ENCODE data around the gene FKBP2. TPM values are rescaled to one million over a fixed set of nuclear protein-coding genes. Genes with fewer than 3 reads are reported as not detected.
A peak's percentile ranks its signal among the peaks of the same experiment; 100 is the strongest.

Gene FKBP2
- polyA plus RNA-seq, 1 experiment, result 76.2 TPM

GRCh38 chr11:64206457-64207255 is 34.2 kb upstream of the FKBP2 start, which contains the start of gene FERMT3:
Gene FERMT3, plus strand, starts transcription at chr11:64206721. Its CDS starts 644 bp downstream, at chr11:64207365.
- Histone ChIP-seq H3K36me3 (ENCODE audit: control insufficient read depth, insufficient read depth, low read length) (peaks cover 23% of the 10 kb centered on the region), H3K4me3 (ENCODE audit: low read depth, low read length) (no peak within 1 kb of the TSS), H3K27me3 (ENCODE audit: control insufficient read depth, insufficient read depth, low read length) (no peaks in the 10 kb centered on the region)
- no peak for DNase-seq (ENCODE audit: low read depth)
- ChIA-PET CTCF (interaction anchor here (0.9 to 16.6 kb wide), 9 partner anchors 9 to 205 kb away, joined by 3 to 229 read pairs (median 12); partner anchors contain the start of genes CATSPERZ, ESRRA, PLCB3 and PPP1R14B), POLR2A (no interaction called here)
- no peak for TF ChIP-seq CTCF (IDR thresholded peaks at IDR 0.05; ENCODE audit: insufficient read depth, low read depth, low read length)

DNA sequence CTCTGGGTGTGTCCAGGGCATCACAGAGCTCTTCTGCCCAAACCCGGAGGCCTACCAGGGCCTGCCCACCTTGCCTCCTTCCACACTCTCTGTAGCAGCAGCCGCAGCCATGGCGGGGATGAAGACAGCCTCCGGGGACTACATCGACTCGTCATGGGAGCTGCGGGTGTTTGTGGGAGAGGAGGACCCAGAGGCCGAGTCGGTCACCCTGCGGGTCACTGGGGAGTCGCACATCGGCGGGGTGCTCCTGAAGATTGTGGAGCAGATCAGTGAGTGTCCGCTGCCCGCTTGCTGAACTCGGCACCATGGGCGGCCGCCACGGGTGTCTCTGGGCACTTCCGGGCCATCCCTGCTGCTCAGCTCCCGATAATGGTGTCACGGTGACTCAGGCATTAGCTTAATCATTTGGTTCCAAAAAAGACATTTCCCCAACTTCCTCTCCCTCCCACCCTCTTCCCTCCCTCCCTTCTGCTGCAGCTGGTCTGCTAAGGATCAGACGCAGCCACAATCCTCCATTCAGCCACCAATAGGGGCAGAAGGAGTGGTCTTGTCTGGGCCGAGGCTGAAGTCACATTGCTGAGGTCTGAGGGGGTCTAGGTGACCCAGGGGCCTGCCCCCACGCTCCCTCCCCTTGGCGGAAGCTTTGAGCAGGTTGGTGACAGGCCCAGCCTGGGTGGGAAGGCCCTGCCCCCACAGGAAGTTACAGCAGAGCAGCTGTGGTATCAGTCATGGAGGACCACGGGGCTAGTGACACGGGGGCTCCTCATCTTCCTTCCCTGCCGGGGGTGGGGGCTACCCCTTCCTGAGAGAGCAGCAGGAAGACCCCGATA is 33.4 kb upstream of the FKBP2 start:
- Histone ChIP-seq H3K4me3 (ENCODE audit: low read depth, low read length) (no peak overlapping the region), H3K27me3 (ENCODE audit: control insufficient read depth, insufficient read depth, low read length) (no peaks in the 10 kb centered on the region), H3K36me3 (ENCODE audit: control insufficient read depth, insufficient read depth, low read length) (peaks cover 21% of the 10 kb centered on the region)
- no peak for TF ChIP-seq CTCF (IDR thresholded peaks at IDR 0.05; ENCODE audit: insufficient read depth, low read depth, low read length)
- CTCF ChIA-PET, result interaction anchor here (0.6 to 16.6 kb wide), 10 partner anchors 9 to 205 kb away, joined by 3 to 229 read pairs (median 8); partner anchors contain the start of genes CATSPERZ, ESRRA, FKBP2 and PLCB3
- DNase-seq (ENCODE audit: low read depth), result peak; percentile 28
- POLR2A ChIA-PET, result interaction anchor here (0.5 kb wide), 1 partner anchor 163 kb away, joined by 3 read pairs; no protein-coding TSS in a partner anchor

DNA sequence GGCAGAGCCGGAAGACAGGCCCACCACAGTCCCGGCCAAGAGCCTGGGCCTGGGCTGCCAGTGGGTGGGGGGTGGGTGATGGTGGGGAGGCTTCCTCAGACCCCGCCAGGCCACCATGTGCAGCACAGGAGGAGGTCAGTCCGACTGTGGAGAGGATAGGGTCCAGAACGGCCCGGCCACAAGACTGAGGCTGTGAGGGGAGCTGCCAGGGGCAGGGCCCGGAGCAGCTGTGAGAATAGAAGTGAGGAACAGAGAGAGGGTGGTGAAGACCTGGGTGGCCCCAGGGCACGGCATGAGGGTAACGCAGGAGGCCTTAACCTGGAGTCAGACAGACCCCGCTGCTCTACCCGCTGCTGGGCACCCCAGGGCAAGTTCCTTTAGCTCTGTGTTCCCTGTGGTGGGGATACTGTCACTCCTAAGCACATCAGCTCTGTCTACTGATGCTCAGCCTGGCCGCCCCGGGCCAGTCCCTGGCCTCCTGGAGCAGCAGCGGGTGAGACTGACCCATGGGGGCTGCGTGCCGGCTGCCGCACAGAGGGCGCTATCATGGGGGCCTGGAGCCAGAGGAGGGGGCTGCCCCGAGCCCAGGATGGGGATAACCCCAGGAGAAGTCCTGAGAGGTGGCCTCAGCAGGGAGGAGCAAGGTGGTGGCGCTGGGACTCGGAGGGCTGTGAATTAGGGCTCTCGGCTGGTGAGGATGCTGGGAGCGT is 32.7 kb upstream of the FKBP2 start:
- H3K27me3 ChIP-seq (ENCODE audit: control insufficient read depth, insufficient read depth, low read length), result no peaks in the 10 kb centered on the region
- POLR2A ChIA-PET, result interaction anchor here (0.5 kb wide), 1 partner anchor 164 kb away, joined by 3 read pairs; no protein-coding TSS in a partner anchor
- no peak for TF ChIP-seq CTCF (IDR thresholded peaks at IDR 0.05; ENCODE audit: insufficient read depth, low read depth, low read length)
- H3K4me3 ChIP-seq (ENCODE audit: low read depth, low read length), result no peak overlapping the region
- peaks cover 19% of the 10 kb centered on the region for H3K36me3 ChIP-seq (ENCODE audit: control insufficient read depth, insufficient read depth, low read length)
- CTCF ChIA-PET, result interaction anchor here (0.6 to 16.6 kb wide), 10 partner anchors 8 to 206 kb away, joined by 3 to 229 read pairs (median 4); partner anchors contain the start of genes CATSPERZ, ESRRA, FKBP2 and PLCB3
- no peak for DNase-seq (ENCODE audit: low read depth)

- POLR2A ChIA-PET, result no interaction called here
- TF ChIP-seq CTCF (IDR thresholded peaks at IDR 0.05; ENCODE audit: insufficient read depth, low read depth, low read length), result no peak
These were observed 31.9 kb upstream of the FKBP2 start for GRCh38 chr11:64208796-64209562.

More at GRCh38 chr11:64208796-64209562, 31.9 kb upstream of the FKBP2 start:
- peaks cover 14% of the 10 kb centered on the region for H3K36me3 ChIP-seq (ENCODE audit: control insufficient read depth, insufficient read depth, low read length)
- no peaks in the 10 kb centered on the region for H3K27me3 ChIP-seq (ENCODE audit: control insufficient read depth, insufficient read depth, low read length)
- H3K4me3 ChIP-seq (ENCODE audit: low read depth, low read length), result no peak overlapping the region
- CTCF ChIA-PET, result interaction anchor here (0.7 to 16.6 kb wide), 6 partner anchors 17 to 94 kb away, joined by 3 to 229 read pairs (median 4); partner anchors contain the start of genes CATSPERZ, ESRRA, FKBP2 and NUDT22
- no peak for DNase-seq (ENCODE audit: low read depth)

Measured in BJ (cell line).